K562 (cell line): Measurements from ENCODE around the gene OSBPL10. TPM values are rescaled to one million over a fixed set of nuclear protein-coding genes. Genes with fewer than 3 reads are reported as not detected.

Experiments used
- ATAC-seq: fragments of 200-7000 bp; cut with Tn5 transposase; 3 replicates; pipeline ENCODE4 v1.9.1; 2020; ENCODE audit warnings: moderate library complexity
- BruUV-seq: library from RNA; stranded (reverse); fragments of 400-500 nt; replicated peaks from 2 replicates; lab custom pipeline; 2021; lab: Mats Ljungman, UMichigan
- CTCF ChIA-PET: fragments of 300-600 bp; formaldehyde crosslinking; extraction: SDS; loops from one replicate; lab custom pipeline; 2021; ENCODE audit warnings: low intra/inter-chr PET ratio; lab: Yijun Ruan, JAX
- POLR2A ChIA-PET: fragments of 300-600, 350-650 bp; sonication (Branson Sonifier 250); formaldehyde crosslinking; extraction: SDS; loops from one replicate; lab custom pipeline; 2021; ENCODE audit warnings: antibody characterized with exemption, inconsistent platforms; lab: Yijun Ruan, JAX
- DNase-seq, 4 experiments: peaks; one replicate each; pipeline versions ENCODE4 v3.0.0 to v3.0.0-alpha.2; 2011 to 2018; ENCODE audit warnings: low spot score in 3 of 4, mixed read lengths in 3 of 4; ENCODE audit errors: extremely low read depth in 1 of 4
- FAIRE-seq: peaks from 2 replicates; lab custom pipeline; 2011; peaks lifted over from hg19 to GRCh38; lab: Jason Lieb, UNC
- H2AFZ ChIP-seq: 2 replicates; pipeline ENCODE4 v1.6.0; 2011; ENCODE audit warnings: low read depth, low read length, control low read depth, inconsistent platforms
- H3K27ac ChIP-seq: fragments of 200-600 bp; 3 replicates; pipeline ENCODE4 v1.8.0; 2011; ENCODE audit warnings: low read depth, mild to moderate bottlenecking, control low read depth, inconsistent platforms, low read length, moderate library complexity, mixed read lengths; ENCODE audit errors: extremely low read depth
- H3K27me3 ChIP-seq, 2 experiments: fragments of 300-600 bp in 1 of 2; 2 replicates in 1 of 2; 3 replicates in 1 of 2; pipeline versions ENCODE4 v1.6.0 to v1.8.0; 2011; ENCODE audit warnings: inconsistent platforms in 2 of 2, low read length in 2 of 2, mild to moderate bottlenecking in 1 of 2, mixed read lengths in 1 of 2, moderate library complexity in 1 of 2; ENCODE audit not compliant: control insufficient read depth in 2 of 2, insufficient read depth in 2 of 2
- H3K36me3 ChIP-seq: fragments of 300-600 bp; 3 replicates; pipeline ENCODE4 v1.8.0; 2011; ENCODE audit warnings: mild to moderate bottlenecking, low read length, inconsistent platforms; ENCODE audit not compliant: control insufficient read depth, insufficient read depth
- H3K4me1 ChIP-seq, 2 experiments: fragments of 200-600 bp in 1 of 2; replicated peaks in 1 of 2; 2 replicates in 1 of 2; 3 replicates in 1 of 2; pipeline versions ENCODE4 v1.5.1 to v1.8.0; 2011; ENCODE audit warnings: inconsistent platforms in 2 of 2, low read length in 2 of 2, mild to moderate bottlenecking in 1 of 2, mixed read lengths in 1 of 2, moderate library complexity in 1 of 2; ENCODE audit not compliant: control insufficient read depth in 2 of 2, insufficient read depth in 2 of 2
- H3K4me2 ChIP-seq: 2 replicates; pipeline ENCODE4 v1.6.1; 2011; ENCODE audit warnings: low read length, control low read depth, inconsistent platforms, mixed read lengths; ENCODE audit not compliant: insufficient read depth
- H3K4me3 ChIP-seq: fragments of 200-600 bp; sonication (generic), shearing (Covaris generic); 2 replicates; pipeline ENCODE4 v1.5.1; 2016; ENCODE audit warnings: control low read depth, inconsistent platforms
- H3K79me2 ChIP-seq: fragments of 200-600 bp; 3 replicates; pipeline ENCODE4 v1.8.0; 2011; ENCODE audit warnings: low read length, inconsistent platforms; ENCODE audit not compliant: control insufficient read depth, insufficient read depth
- H3K9ac ChIP-seq, 2 experiments: 2 replicates each; pipeline versions ENCODE4 v1.6.0 to v1.6.1; 2011; ENCODE audit warnings: low read depth in 2 of 2, low read length in 2 of 2, control low read depth in 1 of 2, inconsistent platforms in 1 of 2, mild to moderate bottlenecking in 1 of 2, mixed read lengths in 1 of 2; ENCODE audit not compliant: insufficient read depth in 1 of 2
- H3K9me1 ChIP-seq: one replicate; pipeline ENCODE4 v1.6.0; 2011; ENCODE audit warnings: inconsistent platforms, mild to moderate bottlenecking, low read length, moderate library complexity; ENCODE audit not compliant: control insufficient read depth, insufficient read depth
- H3K9me3 ChIP-seq: replicated peaks from 2 replicates; pipeline ENCODE4 v1.5.1; 2011; ENCODE audit warnings: low read depth, low read length, inconsistent platforms; ENCODE audit not compliant: control insufficient read depth, insufficient read depth
- H4K20me1 ChIP-seq: replicated peaks from 2 replicates; pipeline ENCODE4 v1.6.1; 2011; ENCODE audit warnings: low read length, inconsistent platforms, mixed read lengths; ENCODE audit not compliant: control insufficient read depth, insufficient read depth
- ATF1 ChIP-seq, 2 experiments: fragments of 450-650 bp in 1 of 2; IDR thresholded peaks; 2 replicates each; pipeline ENCODE4 v1.6.1; 2016; ENCODE audit warnings: missing compliant biosample characterization in 1 of 2, missing genetic modification characterization in 1 of 2
- BCL6 ChIP-seq: fragments of 250-450 bp; sonication (Bioruptor Pico); IDR thresholded peaks from 2 replicates; pipeline ENCODE4 v1.4.0; 2020
- ETV5 ChIP-seq: sonication (generic); formaldehyde crosslinking; IDR thresholded peaks from 2 replicates; pipeline ENCODE4 v1.4.0; 2020; ENCODE audit warnings: low read depth, mild to moderate bottlenecking, missing genetic modification reagents
- KDM5B ChIP-seq: fragments of 200-600 bp; sonication (generic); IDR thresholded peaks from 2 replicates; pipeline ENCODE4 v1.6.1; 2012; ENCODE audit warnings: low read depth, mild to moderate bottlenecking, moderate library complexity, low read length, control low read depth, inconsistent platforms; ENCODE audit not compliant: insufficient replicate concordance
- PTRF ChIP-seq: fragments of 450-650 bp; IDR thresholded peaks from 2 replicates; pipeline ENCODE4 v1.6.1; 2016; ENCODE audit warnings: mild to moderate bottlenecking, missing genetic modification characterization, missing compliant biosample characterization
- RHOXF2B ChIP-seq: fragments of 250-450 bp; sonication (Bioruptor Pico); conservative IDR thresholded peaks from 2 replicates; pipeline ENCODE4 v1.5.1; 2021
- ZMIZ1 ChIP-seq, 2 experiments: fragments of 150-350 bp in 1 of 2; IDR thresholded peaks; 2 replicates each; pipeline ENCODE4 v1.6.1; 2012 to 2016; ENCODE audit warnings: low read depth in 2 of 2, low read length in 2 of 2, mild to moderate bottlenecking in 1 of 2, moderate library complexity in 1 of 2
- ZNF239 ChIP-seq: fragments of 250-450 bp; sonication (Bioruptor Pico); IDR thresholded peaks from 2 replicates; pipeline ENCODE4 v1.4.0; 2020; ENCODE audit warnings: mild to moderate bottlenecking
- ZNF764 ChIP-seq: fragments of 250-450 bp; sonication (Bioruptor Pico); IDR thresholded peaks from 2 replicates; pipeline ENCODE4 v1.4.0; 2020; ENCODE audit warnings: low read depth, mild to moderate bottlenecking, moderate library complexity
- ZNF785 ChIP-seq: fragments of 250-450 bp; sonication (Bioruptor Pico); IDR thresholded peaks from 2 replicates; pipeline ENCODE4 v1.4.0; 2020; ENCODE audit warnings: mild to moderate bottlenecking
- WGBS: fragments of 100-300 bp; shearing (Covaris generic); methylation state at CpG from one replicate; pipeline ENCODE4 v1.1.6; 2016; ENCODE audit warnings: low coverage, mixed read lengths; ENCODE audit not compliant: insufficient coverage; ENCODE audit errors: missing lambda C conversion rate; 5-methylcytosine and 5-hydroxymethylcytosine counted together
- in situ Hi-C: fragments of 300-500 bp; cut with MboI; formaldehyde crosslinking; loops from 4 replicates; pipeline ENCODE4 v1.15.0; 2018; ENCODE audit warnings: inconsistent platforms, mixed read lengths
- intact Hi-C: fragments of 100-400 bp; cut with micrococcal nuclease; formaldehyde crosslinking; loops from 2 replicates; pipeline ENCODE4 v1.14.2; 2022
- polyA plus RNA-seq, 8 experiments: library from polyadenylated mRNA; depleted of rRNA in 4 of 8; stranded (reverse) in 5 of 8; unstranded in 3 of 8; fragments of >200 nt; fragmentation: Nextera tagmentation in 2 of 8; fragmentation: Illumina TruSeq in 1 of 8; extraction: Ambion mirVana in 2 of 8; extraction: Trizol in 1 of 8; gene quantifications; 2 replicates each; pipeline versions ENCODE4 v1.2.1 to v1.2.3, GENCODE V29; 2011 to 2014; ENCODE audit warnings: inconsistent platforms in 1 of 8, missing spikeins in 1 of 8
- total RNA-seq, 7 experiments: library from RNA; depleted of rRNA in 6 of 7; stranded (reverse); fragments of >200 nt in 6 of 7; fragmentation: Illumina TruSeq in 2 of 7; extraction: Trizol in 2 of 7; gene quantifications; 2 replicates each; pipeline versions ENCODE4 v1.2.1 to v1.2.3, GENCODE V29; 2011 to 2021; ENCODE audit warnings: low replicate concordance in 1 of 7
- TF ChIP-seq, protein P1 (sequence below): fragments of 250-450 bp; sonication (Bioruptor Pico); IDR thresholded peaks from 2 replicates; pipeline ENCODE4 v1.4.0; 2020; ENCODE audit warnings: borderline replicate concordance

Gene OSBPL10
- total and polyA plus RNA-seq, 9 of the 15 experiments (the other 6 are each of a cell fraction or from before 2014, with no cell fraction given): 0.03 to 0.19 (median 0.14) TPM; not detected in 2

DNA sequence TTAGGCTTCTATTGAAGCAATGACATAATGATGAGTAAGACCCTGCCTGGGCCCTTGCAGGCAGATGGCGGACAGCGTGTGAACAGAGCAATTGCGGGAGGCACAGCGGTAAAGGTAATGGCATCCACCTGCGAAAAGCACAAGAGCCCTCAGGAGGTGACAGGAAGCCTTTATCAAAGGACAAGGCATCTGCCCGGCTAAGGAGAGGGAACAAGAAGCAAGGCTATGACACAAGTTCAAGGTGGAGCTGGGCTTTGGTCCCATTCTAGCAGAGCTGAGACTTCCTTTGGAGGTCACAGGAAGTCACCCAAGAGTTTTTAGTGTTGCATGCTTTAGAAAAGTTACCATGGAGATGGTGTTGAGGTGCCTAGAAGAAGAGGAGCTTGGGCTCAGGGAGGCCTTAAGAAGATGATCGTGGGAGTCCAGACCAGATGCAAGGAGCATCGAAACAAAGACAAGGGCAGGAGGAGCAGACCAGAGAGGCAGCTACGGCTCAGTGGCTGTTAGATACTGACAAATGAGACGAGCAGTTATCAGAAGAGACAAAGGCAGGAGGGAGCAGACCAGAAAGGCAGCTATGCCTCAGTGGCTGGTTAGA lies 34.5 kb downstream of the OSBPL10 start:
- no peak overlapping the region for H3K4me3 ChIP-seq
- peaks cover 0 to 9% of the 10 kb centered on the region in 2 experiments; a peak in 1 of 5 replicates for H3K27me3 ChIP-seq
- POLR2A ChIA-PET: interaction anchor here (1.0 kb wide), 1 partner anchor 9 kb away, joined by 5 read pairs; no protein-coding TSS in a partner anchor
- no peaks in the 10 kb centered on the region for H3K36me3 ChIP-seq
- FAIRE-seq (no peak), ATAC-seq (no peak), DNase-seq (no peak)
- H3K9me3 ChIP-seq: no peaks in the 10 kb centered on the region
- no peak for TF ChIP-seq ATF1 (CRISPR knock-in tag; IDR thresholded peaks at IDR 0.05)
- TF ChIP-seq ATF1 (tag; IDR thresholded peaks at IDR 0.05): no peak
- no peak for TF ChIP-seq PTRF (tag)
- no peak for TF ChIP-seq KDM5B
- no peak for TF ChIP-seq BCL6 (CRISPR knock-in tag)
- TF ChIP-seq ZNF239 (CRISPR knock-in tag): no peak
- TF ChIP-seq ZNF764 (CRISPR knock-in tag): no peak
- TF ChIP-seq, protein P1, sequence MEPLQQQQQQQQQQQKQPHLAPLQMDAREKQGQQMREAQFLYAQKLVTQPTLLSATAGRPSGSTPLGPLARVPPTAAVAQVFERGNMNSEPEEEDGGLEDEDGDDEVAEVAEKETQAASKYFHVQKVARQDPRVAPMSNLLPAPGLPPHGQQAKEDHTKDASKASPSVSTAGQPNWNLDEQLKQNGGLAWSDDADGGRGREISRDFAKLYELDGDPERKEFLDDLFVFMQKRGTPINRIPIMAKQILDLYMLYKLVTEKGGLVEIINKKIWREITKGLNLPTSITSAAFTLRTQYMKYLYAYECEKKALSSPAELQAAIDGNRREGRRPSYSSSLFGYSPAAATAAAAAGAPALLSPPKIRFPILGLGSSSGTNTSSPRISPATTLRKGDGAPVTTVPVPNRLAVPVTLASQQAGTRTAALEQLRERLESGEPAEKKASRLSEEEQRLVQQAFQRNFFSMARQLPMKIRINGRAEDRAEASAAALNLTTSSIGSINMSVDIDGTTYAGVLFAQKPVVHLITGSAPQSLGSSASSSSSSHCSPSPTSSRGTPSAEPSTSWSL (CRISPR knock-in tag): no peak
- no peak for TF ChIP-seq ZMIZ1 (IDR thresholded peaks at IDR 0.05; ENCODE audit: low read depth in 2 of 2, low read length in 2 of 2)
- TF ChIP-seq ZNF785 (CRISPR knock-in tag): no peak
- no peak for TF ChIP-seq ETV5
- no peak for TF ChIP-seq RHOXF2B (CRISPR knock-in tag)
- H4K20me1 ChIP-seq: no peaks in the 10 kb centered on the region
- no peaks in the 10 kb centered on the region for H3K9me1 ChIP-seq
- intact Hi-C loops (no loop called here), in situ Hi-C loops (no loop called here)
- 1% methylated on average over 10 of the region's 10 CpGs for WGBS
- H3K4me2 ChIP-seq: no peak overlapping the region
- H3K27ac ChIP-seq: no peak overlapping the region
- H3K79me2 ChIP-seq: no peaks in the 10 kb centered on the region
- CTCF ChIA-PET: no interaction called here
- BruUV-seq: no TSS peak
- H2AFZ ChIP-seq: no peak overlapping the region
- no peaks in the 10 kb centered on the region for H3K4me1 ChIP-seq
- no peak overlapping the region for H3K9ac ChIP-seq
